HG02763 (cell line): ENCODE measurements around the gene CRCP.
"Not testable (repeated sequence)": the region's sequence is repeated elsewhere in the genome, so short reads cannot be mapped to it uniquely, and the experiment has no call there.

Experiments used
- ATAC-seq: cut with Tn5 transposase; IDR thresholded peaks from one replicate; pipeline ENCODE4 v1.9.1; 2021; ENCODE audit warnings: mild to moderate bottlenecking, moderate library complexity; ENCODE audit not compliant: unreplicated experiment

Gene CRCP

DNA sequence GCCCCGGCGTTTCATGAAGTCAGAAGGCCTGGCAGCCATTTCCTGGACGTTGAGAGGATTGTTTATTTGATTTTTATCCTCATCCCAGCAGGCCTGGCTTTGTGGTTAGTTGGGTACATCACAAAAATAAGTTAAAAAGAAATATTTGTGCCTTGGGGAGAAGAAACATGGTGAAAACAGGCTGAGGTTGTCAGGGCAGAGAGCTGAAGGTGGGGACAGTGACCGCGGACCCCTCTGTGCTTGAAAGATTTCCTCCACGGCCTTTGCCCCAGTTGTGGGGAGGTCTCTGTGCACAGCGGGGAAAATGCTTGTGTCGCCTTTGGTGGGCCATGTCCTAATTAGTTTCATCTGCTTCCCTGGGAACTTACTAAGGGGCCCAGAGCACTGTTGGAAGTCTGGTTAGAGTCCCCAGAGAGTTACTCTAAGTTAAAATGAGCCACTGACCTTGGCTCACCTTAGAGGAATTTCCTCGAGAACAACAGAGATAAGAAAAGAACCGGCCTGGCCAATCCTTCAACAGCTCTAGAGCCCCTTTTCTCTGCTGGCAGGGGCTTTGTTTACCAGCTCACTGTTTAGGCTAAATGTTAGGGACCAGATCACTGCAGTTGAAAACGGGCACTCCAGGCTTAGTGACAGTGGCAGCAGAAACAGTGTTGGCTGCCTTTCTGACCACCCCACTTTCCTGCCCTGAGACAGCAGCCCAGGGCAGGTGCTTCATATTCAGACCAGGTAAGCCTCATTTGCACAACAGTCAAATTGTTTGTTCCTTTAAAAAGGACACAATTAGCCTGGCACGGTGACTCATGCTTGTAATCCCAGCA is 37.9 kb downstream of the CRCP start:
- ATAC-seq = no peak

DNA sequence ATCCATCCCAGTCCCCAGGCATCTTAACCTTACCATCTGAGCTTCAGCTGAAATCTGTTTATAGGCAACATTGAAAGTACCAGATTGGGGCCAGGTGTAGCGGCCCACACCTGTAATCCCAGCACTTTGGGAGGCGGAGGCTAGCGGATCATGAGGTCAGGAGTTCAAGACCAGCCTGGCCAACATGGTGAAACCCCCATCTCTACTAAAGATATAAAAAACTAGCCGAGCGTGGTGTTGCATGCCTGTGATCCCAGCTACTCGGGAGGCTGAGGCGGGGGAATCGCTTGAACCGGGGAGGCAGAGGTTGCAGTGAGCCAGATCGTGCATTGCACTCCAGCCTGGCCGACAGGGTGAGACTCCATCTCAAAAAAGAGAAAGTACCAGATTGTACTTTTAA is 39.0 kb downstream of the CRCP start:
- no peak for ATAC-seq

DNA sequence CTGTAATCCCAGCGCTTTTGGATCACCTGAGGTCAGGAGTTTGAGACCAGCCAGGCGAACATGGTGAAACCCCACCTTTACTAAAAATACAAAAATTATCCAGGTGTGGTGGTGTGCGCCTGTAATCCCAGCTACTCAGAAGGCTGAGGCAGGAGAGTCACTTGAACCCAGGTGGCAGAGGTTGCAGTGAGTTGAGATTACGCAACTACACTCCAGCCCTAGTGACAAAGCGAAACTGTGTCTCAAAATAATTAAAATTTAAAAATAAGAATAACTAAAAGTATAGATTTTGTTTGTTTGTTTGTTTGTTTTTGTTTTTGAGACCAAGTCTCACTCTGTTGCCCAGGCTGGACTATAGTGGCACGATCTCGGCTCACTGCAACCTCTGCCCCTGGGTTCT is 41.4 kb downstream of the CRCP start:
- not testable (repeated sequence) for ATAC-seq

DNA sequence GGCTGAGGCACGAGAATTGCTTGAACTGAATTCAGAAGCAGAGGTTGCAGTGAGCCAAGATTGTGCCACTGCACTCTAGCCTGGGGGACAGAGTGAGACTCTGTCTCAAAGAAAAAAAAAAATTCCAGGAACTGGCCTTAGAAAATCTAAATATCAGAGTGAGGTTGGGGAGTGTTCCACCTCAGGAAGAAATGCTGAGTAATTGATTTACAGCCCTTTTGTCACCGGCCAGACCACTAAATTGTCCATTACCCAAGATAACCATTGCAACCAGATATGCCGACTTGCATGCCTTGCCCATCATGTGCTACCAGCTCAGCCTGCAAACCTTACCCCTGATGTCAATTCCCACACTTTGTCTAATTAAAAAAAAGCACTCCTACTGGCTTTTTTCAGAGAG is 42.4 kb downstream of the CRCP start:
- no peak for ATAC-seq

DNA sequence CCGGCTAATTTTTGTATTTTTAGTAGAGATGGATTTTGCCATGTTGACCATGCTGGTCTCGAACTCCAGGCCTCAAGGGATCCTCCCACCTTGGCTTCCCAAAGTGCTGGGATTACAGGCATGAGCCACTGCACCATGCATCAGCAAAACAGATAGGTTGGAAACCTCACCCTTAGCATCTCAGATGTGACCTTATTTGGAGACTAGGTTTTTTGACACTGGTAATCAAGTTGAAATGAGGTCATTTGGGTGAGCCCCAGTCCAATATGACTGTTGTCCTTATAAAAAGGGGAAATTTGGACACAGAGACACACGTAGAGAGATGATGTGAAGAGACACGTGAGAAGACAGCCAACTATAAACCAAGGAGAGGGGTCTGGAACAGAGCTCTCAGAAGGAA is 48.0 kb downstream of the CRCP start:
- ATAC-seq = no peak

DNA sequence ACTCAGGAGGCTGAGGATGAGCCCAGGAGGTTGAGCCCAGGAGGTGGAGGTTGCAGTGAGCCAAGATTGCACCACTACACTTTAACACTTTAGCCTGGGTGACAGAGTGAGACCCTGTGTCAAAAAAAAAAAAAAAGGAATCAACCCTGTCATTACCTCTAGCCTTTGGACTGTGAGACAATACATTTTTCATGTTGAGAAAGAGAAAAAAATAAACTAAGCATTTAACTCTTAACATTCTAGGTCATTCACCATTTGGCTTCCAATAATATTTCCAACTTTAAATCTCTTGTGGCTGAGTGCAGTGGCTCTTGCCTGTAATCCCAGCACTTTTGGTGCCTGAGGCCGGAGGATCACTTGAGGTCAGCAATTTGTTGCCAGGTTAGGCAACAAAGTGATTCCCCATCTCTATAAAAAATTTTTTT is 48.6 kb downstream of the CRCP start:
- ATAC-seq = no peak

DNA sequence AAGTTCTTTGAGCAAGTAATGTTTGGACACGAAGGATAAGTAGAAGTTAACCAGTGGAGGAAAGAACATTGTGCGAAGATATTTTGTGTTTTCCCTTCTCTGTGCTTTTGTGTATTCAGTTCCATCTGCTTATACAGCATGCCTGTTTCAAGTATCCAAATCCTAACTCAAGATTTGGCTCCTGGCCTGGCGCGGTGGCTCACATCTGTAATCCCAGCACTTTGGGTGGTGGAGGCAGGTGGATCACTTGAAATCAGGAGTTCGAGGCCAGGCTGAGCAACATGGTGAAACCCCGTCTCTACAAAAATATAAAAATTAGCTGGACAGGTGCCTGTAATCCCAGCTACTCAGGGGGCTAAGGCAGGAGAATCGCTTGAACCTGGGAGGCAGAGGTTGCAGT is 49.7 kb downstream of the CRCP start:
- ATAC-seq = no peak

DNA sequence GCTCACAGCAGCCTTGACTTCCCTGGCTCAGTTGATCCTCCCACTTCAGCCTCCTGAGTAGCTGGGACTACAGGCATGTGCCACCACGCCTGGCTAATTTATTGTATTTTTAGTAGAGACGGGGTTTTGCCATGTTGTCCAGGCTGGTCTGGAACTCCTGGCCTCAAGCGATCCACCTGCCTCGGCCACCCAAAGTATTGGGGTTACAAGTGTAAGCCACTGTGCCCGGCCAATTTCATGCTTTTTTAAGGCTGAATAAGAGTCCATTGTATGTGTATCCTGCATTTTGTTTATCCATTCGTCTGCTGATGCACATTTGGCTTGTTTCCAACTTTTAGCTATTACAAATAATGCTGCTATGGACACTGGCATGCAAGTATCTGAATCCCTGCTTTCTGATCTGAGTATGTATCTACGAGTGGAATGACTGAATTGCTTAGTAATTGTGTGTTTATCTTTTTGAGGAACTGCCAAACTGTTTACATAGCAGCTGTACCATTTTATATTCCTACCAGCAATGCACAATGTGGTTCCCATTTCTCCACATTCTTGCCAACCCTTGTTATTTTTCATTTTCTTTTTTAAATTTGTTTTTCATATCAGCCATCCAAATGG is 53.2 kb downstream of the CRCP start:
- ATAC-seq = no peak

DNA sequence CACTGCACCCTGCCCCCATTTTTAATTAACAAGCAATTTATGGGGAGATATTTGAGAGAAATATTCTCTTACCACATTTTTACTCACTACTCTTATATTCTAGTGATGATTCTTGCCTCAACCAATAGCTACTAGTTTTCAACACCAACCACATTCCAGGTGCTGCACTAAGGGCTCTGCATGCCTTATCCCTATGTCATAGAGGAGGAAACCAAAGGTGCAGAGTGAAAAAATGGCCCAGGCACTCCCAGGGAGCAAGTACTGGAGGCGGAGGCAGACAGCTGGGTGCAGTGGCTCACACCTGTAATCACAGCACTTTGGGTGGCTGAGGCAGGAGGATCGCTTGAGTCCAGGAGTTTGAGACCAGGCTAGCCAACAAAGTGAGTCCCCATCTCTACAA is 55.0 kb downstream of the CRCP start:
- ATAC-seq = no peak

DNA sequence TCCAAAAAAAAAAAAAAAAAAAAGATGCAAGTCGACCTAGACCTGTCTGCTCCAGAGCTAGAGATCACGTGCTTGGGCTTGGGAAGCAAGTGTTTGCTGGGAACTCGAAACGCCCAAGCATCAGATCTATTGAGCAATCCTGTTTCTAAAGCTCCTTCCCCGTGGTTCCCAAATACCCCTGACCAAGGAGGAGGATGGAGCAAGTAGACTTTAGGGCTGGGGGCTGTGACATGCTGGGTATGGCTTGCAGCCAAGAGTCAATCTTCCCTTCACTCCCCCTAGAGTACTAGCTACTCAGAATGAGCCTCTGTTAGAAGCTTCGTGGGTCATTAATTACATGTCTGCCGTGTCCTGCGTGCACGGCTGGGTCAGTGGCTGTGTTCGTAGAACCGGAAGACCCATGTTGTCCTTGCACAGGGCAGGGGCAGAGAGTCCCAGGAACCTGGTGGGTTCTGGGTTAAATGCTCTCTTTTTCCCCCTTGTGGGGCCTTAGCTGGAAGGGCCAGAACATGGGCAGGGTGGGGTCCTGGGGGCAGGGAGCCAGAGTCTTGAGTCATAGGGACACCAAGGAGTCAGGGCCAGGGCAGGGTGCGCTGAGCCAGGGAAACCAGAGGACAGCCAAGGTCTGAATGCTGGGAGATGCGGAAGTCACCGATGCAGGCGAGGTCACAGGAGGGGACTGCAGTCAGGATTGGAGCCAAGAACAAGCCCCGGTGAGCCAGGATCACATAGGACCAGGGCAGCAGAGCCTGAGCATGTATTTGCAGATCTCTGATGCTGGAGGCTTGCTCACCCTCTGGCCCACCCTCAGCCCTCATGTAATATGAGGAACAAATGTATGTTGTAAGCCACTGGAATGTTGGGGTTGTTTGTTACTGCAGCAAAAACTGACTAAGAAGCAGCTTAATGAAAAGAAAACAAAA is 55.9 kb downstream of the CRCP start:
- ATAC-seq = no peak

DNA sequence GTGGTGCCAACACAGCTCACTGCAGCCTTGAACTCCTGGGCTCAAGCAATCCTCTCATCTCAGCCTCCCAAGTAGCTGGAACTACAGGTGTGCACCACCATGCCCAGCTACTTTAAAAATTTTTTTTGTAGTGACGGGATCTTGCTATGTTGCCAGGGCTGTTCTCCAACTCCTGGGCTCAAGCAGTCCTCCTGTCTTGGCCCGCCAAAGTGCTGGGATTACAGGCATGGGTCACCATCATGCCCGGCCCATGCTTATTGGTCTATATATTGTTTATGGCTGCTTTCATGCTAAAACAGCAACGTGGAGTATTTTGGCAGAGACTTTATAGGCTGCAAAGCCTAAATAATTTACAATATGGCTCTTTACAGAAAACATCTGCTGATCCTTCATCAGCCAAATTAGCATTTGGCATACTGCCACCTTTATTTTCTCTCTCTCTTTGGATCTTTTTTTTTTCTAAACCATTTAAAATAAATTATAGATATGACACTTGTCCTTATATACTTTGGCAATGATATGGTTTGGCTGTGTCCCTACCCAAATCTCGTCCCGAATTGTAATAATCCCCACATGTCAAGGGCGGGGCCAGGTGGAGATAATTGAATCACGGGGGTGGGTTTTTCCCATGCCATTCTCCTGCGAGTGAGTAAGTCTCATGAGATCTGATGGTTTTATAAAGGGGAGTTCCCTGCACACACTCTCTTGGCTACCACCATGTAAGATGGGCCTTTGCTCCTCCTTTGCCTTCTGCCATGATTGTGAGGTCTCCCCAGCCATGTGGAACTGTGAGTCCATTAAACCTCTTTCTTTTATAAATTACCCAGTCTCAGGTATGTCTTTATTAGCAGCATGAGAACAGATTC is 58.1 kb downstream of the CRCP start:
- ATAC-seq = not testable (repeated sequence)

DNA sequence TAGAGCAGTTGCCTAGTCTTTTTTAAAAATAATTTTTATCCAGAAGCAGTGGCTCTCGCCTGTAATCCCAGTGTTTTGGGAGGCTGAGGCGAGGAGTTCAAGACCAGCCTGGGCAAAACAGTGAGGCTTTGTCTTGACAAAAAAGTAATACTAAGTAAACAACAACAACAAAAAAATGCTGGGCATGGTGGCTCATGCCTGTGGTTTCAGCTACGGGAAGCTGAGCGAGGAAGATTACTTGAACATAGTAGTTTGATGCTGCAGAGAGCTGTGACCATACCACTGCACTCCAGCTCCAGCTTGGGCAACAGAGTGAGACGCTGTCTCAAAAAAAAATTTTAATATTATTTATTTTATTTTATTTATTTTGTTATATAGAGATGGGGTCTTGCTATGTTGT is 59.2 kb downstream of the CRCP start:
- no peak for ATAC-seq

DNA sequence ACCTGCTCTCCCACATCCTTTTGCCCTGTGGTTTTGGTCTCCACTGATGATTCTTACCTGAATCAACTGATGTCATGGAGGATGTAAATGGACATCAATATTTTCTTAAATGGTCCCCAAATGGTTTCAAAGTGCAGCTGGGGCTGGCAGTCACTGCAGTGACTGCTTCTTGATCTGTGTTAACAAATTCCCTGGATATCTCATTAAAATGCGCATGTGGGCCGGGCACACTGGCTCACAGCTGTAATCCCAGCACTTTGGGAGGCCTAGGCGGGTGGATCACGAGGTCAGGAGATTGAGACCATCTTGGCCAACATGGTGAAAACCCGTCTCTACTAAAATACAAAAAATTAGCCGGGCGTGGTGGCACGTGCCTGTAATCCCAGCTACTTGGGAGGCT is 60.4 kb downstream of the CRCP start:
- ATAC-seq = not testable (repeated sequence)

DNA sequence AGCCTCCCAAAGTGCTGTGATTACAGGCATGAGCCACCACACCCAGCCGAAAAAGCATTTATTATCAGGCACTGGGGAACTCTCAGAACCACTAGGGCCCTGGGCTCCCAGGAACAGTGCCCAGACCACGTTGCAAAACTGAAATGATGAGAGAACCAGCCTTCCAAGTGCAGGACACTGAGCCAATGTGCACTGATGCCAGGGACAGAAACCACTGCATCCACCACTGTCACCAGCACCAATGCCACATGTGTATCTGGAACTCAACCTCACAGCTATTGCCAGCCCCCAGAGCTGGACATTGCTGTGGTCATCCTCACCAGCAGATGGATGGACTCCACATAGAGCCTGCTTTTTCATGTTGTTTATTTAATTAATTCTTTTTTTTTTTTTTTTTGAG is 62.3 kb downstream of the CRCP start:
- no peak for ATAC-seq

DNA sequence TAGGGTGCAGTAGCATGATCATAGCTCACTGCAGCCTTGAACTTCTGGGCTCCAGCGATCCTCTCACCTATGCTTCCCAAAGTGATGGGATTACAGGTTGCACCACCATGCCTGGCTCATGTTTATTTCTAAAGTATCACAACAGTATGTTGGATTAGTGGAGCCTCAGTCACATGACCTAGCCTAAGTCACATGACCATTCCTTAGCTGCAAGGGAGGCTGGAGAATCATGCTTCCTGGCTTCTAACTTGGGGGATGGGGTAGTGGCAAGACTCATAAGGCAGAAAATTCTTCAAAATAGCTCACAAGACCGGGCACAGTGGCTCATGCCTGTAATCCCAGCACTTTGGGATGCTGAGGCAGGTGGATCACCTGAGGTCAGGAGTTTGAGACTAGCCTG is 63.6 kb downstream of the CRCP start:
- ATAC-seq = no peak

DNA sequence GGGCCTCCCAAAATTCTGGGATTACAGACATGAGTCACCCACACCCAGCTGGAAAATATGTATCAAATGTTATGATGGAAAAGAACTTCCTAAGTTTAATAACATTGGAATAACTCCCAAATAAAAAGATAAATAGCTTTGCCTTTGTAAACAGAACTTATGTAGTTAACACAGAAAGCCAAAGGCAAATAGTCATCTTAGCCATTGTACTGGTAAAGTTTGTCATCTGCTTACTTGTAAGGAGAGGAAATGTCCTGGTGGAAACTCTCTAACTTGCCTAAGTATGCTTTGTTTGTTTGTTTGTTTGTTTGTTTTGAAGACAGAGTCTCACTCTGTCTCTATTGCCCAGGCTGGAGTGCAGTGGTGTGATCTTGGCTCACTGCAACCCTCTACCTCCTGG is 66.7 kb downstream of the CRCP start:
- no peak for ATAC-seq

DNA sequence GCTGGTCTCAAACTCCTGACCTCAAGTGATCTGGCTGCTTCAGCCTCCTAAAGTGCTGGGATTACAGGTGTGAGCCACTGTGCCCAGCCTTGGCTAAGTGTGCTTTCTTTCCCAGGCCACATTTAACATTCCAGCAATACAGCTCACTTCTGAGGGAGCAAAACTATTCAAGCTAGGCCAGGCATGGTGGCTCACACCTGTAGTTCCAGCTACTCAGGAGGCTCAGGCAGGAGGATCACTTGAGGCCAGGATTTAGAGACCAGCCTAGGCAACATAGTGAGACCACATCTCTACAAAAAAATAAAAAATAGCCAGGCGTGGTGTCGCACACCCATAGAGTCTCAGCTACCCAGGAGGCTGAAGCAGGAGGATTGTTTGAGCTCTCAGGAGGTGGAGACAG is 67.2 kb downstream of the CRCP start:
- ATAC-seq = no peak

DNA sequence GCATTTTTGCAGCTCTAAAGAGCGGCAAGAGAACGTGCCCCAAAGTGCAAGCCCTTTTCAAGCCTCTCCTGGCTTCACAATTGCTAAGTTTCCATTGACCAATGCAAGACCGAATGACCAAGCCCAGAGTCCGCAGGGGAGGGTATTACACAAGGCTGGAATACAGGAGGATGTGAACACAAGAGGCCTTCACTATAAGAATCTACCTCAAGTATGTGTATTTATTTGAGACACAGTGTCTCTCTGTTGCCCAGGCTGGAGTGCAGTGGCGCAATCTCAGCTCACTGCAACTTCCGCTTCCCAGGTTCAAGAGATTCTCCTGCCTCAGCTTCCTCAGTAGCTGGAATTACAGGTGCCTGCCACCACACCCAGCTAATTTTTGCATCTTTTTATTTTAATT is 68.3 kb downstream of the CRCP start:
- ATAC-seq = no peak

DNA sequence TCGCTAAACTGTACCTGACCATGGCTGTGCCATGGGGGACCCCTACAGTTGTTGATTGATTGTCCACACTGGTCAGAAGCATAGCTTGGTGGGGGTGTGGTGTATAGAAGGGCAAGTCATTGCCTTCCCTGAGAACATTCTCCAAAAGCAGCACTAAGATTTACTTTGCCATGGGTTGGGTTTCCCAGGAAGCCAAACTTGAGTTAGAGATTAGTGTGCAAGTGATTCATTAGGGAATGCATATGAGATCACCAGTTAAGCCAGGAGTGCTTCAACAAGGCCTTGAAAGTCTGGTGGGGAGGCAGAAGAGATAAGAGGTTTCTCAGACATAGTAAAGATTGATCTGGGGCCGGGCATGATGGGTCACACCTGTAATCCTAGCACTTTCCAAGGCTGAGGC is 69.1 kb downstream of the CRCP start:
- ATAC-seq = no peak

DNA sequence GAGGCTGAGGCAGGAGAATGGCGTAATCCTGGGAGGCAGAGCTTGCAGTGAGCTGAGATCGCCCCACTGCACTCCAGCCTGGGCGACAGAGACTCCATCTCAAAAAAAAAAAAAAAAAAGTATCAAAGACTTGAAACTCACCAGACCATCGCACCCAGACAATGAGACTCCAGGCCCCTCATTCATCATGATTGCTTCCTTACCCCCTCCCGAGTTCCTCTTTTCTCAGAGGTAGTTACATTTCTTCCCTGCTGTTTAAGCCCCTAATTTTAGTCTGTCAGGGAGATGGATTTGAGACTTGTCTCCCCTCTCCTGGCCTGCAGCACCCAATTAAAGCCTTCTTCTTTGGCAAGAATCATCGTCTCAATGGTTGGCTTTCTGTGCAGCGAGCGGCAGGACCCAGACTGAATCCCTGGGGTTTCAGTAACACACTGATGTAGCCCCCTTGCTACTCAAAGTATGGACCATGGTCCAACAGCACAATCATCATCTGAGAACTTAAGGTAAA is 71.1 kb downstream of the CRCP start:
- ATAC-seq = no peak

DNA sequence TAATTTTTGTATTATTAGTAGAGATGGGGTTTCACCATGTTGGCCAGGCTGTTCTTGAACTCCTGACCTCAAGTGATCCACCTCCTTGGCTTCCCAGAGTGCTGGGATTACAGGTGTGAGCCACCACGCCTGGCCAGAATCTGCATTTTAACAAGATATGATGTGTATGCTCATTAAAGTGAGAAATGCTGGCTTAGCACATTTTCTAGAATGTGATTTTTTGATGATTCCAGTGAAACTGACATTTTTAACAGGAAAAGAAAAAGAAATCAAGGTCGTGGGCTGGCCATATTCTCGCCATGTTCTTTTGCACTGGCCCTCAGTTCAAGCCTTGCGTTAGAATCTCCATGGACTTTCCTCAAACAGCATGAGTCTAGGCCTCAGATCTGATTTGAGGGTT is 72.3 kb downstream of the CRCP start:
- no peak for ATAC-seq
